ENCODE measurements around the gene DNAH6. TPM values are rescaled to one million over a fixed set of nuclear protein-coding genes. Genes with fewer than 3 reads are reported as not detected.
A peak's percentile ranks its signal among the peaks of the same experiment; 100 is the strongest.

DNAH6 gene
- total and polyA plus RNA-seq, 2 of the 13 experiments (the other 11 are each of a cell fraction or from before 2014, with no cell fraction given), result 0.01 TPM; not detected in 1

DNA sequence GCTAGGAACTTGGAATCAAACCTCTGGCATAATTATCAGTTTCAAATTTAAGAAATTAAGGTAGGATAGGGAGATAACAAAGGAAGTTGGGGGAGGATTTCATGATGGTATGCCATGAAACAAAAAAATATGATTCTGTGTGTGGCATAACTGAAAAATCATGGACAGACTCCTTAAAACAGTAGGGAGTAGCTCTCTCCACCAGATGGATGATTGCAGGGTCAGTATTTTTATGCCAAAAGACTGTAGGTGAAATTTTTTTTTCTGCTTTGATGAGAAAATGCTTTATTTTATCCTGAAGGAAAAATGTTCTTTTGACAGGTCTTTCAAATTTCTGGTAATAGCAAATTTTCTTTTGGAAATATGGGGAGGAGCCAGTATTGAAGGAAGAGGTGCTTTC, 270.3 kb downstream of the DNAH6 start (continued):
- no peak for TF ChIP-seq TP53 (CRISPR knock-in tag; conservative IDR thresholded peaks at IDR 0.05)
- no peak for TF ChIP-seq RFXANK (CRISPR knock-in tag; IDR thresholded peaks at IDR 0.05)
- TF ChIP-seq, protein P1, sequence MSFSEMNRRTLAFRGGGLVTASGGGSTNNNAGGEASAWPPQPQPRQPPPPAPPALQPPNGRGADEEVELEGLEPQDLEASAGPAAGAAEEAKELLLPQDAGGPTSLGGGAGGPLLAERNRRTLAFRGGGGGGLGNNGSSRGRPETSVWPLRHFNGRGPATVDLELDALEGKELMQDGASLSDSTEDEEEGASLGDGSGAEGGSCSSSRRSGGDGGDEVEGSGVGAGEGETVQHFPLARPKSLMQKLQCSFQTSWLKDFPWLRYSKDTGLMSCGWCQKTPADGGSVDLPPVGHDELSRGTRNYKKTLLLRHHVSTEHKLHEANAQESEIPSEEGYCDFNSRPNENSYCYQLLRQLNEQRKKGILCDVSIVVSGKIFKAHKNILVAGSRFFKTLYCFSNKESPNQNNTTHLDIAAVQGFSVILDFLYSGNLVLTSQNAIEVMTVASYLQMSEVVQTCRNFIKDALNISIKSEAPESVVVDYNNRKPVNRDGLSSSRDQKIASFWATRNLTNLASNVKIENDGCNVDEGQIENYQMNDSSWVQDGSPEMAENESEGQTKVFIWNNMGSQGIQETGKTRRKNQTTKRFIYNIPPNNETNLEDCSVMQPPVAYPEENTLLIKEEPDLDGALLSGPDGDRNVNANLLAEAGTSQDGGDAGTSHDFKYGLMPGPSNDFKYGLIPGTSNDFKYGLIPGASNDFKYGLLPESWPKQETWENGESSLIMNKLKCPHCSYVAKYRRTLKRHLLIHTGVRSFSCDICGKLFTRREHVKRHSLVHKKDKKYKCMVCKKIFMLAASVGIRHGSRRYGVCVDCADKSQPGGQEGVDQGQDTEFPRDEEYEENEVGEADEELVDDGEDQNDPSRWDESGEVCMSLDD (CRISPR knock-in tag; IDR thresholded peaks at IDR 0.05; ENCODE audit: borderline replicate concordance), result no peak
- TF ChIP-seq, protein P2, sequence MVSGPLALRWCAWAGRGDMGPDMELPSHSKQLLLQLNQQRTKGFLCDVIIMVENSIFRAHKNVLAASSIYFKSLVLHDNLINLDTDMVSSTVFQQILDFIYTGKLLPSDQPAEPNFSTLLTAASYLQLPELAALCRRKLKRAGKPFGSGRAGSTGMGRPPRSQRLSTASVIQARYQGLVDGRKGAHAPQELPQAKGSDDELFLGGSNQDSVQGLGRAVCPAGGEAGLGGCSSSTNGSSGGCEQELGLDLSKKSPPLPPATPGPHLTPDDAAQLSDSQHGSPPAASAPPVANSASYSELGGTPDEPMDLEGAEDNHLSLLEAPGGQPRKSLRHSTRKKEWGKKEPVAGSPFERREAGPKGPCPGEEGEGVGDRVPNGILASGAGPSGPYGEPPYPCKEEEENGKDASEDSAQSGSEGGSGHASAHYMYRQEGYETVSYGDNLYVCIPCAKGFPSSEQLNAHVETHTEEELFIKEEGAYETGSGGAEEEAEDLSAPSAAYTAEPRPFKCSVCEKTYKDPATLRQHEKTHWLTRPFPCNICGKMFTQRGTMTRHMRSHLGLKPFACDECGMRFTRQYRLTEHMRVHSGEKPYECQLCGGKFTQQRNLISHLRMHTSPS (CRISPR knock-in tag; IDR thresholded peaks at IDR 0.05; ENCODE audit: low read depth), result no peak

DNA sequence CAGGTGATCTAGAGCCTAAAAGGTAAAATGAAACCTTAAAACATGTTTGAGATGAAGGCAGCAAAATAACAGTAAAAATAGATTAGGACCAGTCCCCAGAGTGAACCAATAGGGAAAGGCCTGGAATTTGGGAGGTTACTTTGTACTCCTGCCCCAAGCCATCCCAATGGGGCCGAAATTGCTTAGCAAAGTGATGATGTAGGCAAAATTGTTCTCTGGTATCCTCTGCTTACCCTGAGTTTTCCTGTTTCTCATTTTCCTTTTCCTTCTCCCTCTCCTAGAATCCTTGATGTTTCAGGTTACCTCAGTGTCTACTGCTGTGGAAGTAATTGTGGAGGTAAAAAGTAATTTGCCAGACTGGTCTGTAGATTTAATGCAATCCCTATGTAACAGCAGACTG, 271.7 kb downstream of the DNAH6 start:
- WGBS (ENCODE audit: low lambda C conversion rate), result 0% methylated on average over 1 of the region's 1 CpG
- no TSS peak for BruUV-seq (replicated peaks)
- DNase-seq (ENCODE audit: low spot score), result no peak
- no peak for ATAC-seq
- Histone ChIP-seq H3K27ac (ENCODE audit: extremely low read length, insufficient read depth, low read length) (no peak overlapping the region), H3K9ac (ENCODE audit: insufficient read depth, low read depth, low read length) (no peak overlapping the region), H2AFZ (ENCODE audit: low read length) (no peak overlapping the region), H4K20me1 (ENCODE audit: insufficient read depth, low read length) (no peaks in the 10 kb centered on the region; the same call in 1 of the 2 replicates), H3K9me3 (ENCODE audit: low read length) (no peaks in the 10 kb centered on the region), H3K4me1 (ENCODE audit: insufficient read depth, low read length) (no peaks in the 10 kb centered on the region), H3K4me3 (replicated peaks in 1 of 3; ENCODE audit: insufficient read depth in 1 of 3, low read depth in 2 of 3, low read length in 3 of 3) (no peak overlapping the region), H3K36me3 (replicated peaks in 1 of 2; ENCODE audit: control insufficient read depth in 1 of 2, insufficient read depth in 2 of 2, low read length in 2 of 2) (no peaks in the 10 kb centered on the region), H3K79me2 (ENCODE audit: insufficient read depth, low read length) (no peaks in the 10 kb centered on the region), H3K27me3 (ENCODE audit: control insufficient read depth in 1 of 2, insufficient read depth in 2 of 2, low read length in 2 of 2) (no peaks in the 10 kb centered on the region), H3K4me2 (ENCODE audit: low read depth, low read length) (no peak overlapping the region)
- in situ Hi-C loops (cut with HindIII; ENCODE audit: extremely low pct_ligation_motif_present, low pct_unique_long_range_greater_than_20kb), result no loop called here
- TF ChIP-seq DPF2 (CRISPR knock-in tag; IDR thresholded peaks at IDR 0.05; ENCODE audit: borderline replicate concordance, low read depth), result no peak
- peak; percentile 85 to 94 for TF ChIP-seq MAFK (conservative IDR thresholded peaks at IDR 0.05 in 1 of 2, IDR thresholded peaks at IDR 0.05 in 1 of 2; ENCODE audit: low read length in 2 of 2)
- TF ChIP-seq MAFF (IDR thresholded peaks at IDR 0.05; ENCODE audit: low read depth, low read length), result peak; percentile 86
- TF ChIP-seq, protein P3, sequence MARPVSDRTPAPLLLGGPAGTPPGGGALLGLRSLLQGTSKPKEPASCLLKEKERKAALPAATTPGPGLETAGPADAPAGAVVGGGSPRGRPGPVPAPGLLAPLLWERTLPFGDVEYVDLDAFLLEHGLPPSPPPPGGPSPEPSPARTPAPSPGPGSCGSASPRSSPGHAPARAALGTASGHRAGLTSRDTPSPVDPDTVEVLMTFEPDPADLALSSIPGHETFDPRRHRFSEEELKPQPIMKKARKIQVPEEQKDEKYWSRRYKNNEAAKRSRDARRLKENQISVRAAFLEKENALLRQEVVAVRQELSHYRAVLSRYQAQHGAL (CRISPR knock-in tag; IDR thresholded peaks at IDR 0.05; ENCODE audit: not compliant biosample characterization), result no peak
- ChIA-PET POLR2A (no interaction called here), CTCF (ENCODE audit: low intra/inter-chr PET ratio, low total read pairs) (no interaction called here)
- intact Hi-C loops (cut with micrococcal nuclease; ENCODE audit: unreplicated experiment), result no loop called here
- FAIRE-seq, result no peak
